ENCODE measurements around the gene HDAC11. TPM values are rescaled to one million over a fixed set of nuclear protein-coding genes. Genes with fewer than 3 reads are reported as not detected.

HDAC11 gene
- total and polyA plus RNA-seq, 9 of the 15 experiments (the other 6 are each of a cell fraction or from before 2014, with no cell fraction given), result 0.60 to 6.0 (median 4.5) TPM

DNA sequence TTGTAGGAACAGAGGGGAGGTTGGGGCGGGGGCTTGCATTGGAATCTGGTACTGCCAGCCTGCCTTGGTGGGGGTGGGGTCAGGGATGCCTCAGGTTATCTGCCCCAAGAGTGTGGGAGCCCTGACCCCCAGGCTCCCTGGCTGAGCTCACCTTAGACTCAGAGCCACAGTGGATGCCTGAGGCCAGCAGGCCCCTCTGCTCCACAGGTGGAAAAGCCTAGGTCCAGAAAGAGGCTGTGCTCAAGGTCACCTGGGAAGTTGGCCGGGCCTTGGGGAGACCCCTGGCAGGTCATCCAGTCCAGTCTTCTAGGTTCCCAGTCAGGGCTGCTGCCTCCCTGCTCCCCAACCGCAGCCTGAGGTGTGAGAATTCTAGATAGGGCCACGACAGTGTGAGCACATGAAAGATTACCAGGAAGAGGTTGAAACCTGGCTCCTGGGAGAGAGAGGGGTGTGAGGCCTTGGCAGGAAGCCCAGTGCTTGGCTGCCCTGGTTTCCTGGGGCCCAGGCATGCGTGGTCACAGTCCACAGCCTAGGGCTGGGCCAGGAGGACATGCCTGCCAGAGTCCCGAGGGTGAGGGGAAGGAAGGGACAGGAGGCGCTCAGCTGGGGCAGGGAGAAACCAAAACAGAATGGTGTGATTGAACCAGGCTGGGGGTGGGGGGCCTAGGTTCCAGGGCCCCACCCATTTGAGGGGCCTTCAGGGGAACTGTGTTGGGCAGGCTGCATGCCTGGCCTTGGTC lies 4.9 kb downstream of the HDAC11 start (continued):
- TF ChIP-seq TSC22D4 (tag; IDR thresholded peaks at IDR 0.05), result no peak
- no peak for TF ChIP-seq STAT5B (CRISPR knock-in tag; IDR thresholded peaks at IDR 0.05)
- no peak for TF ChIP-seq FOXK1 (CRISPR knock-in tag; IDR thresholded peaks at IDR 0.05; ENCODE audit: borderline replicate concordance)
- TF ChIP-seq NBN (IDR thresholded peaks at IDR 0.05; ENCODE audit: low read depth), result peak; percentile 89
- TF ChIP-seq FOXK2 (conservative IDR thresholded peaks at IDR 0.05 in 1 of 2, IDR thresholded peaks at IDR 0.05 in 1 of 2; ENCODE audit: low read depth in 2 of 2), result peak; percentile 39 to 48; a peak in 1 of 4 replicates
- TF ChIP-seq NFYB (IDR thresholded peaks at IDR 0.05; ENCODE audit: extremely low read depth, insufficient read length), result no peak
- no peak for TF ChIP-seq ZNF165 (CRISPR knock-in tag; IDR thresholded peaks at IDR 0.05; ENCODE audit: borderline replicate concordance)
- peak; percentile 60; the same call in 1 of the 2 replicates for TF ChIP-seq ZNF263 (CRISPR knock-in tag; IDR thresholded peaks at IDR 0.05; ENCODE audit: borderline replicate concordance)
- no peak for TF ChIP-seq EWSR1 (IDR thresholded peaks at IDR 0.05; ENCODE audit: borderline replicate concordance, low read depth, partially characterized antibody)
- TF ChIP-seq, protein P1, sequence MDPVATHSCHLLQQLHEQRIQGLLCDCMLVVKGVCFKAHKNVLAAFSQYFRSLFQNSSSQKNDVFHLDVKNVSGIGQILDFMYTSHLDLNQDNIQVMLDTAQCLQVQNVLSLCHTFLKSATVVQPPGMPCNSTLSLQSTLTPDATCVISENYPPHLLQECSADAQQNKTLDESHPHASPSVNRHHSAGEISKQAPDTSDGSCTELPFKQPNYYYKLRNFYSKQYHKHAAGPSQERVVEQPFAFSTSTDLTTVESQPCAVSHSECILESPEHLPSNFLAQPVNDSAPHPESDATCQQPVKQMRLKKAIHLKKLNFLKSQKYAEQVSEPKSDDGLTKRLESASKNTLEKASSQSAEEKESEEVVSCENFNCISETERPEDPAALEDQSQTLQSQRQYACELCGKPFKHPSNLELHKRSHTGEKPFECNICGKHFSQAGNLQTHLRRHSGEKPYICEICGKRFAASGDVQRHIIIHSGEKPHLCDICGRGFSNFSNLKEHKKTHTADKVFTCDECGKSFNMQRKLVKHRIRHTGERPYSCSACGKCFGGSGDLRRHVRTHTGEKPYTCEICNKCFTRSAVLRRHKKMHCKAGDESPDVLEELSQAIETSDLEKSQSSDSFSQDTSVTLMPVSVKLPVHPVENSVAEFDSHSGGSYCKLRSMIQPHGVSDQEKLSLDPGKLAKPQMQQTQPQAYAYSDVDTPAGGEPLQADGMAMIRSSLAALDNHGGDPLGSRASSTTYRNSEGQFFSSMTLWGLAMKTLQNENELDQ (CRISPR knock-in tag; IDR thresholded peaks at IDR 0.05; ENCODE audit: borderline replicate concordance), result no peak
- TF ChIP-seq FOXA3 (CRISPR knock-in tag; conservative IDR thresholded peaks at IDR 0.05 in 1 of 2, IDR thresholded peaks at IDR 0.05 in 1 of 2), result no peak; a peak in 1 of 4 replicates
- no peak for TF ChIP-seq EGR1 (conservative IDR thresholded peaks at IDR 0.05)
- TF ChIP-seq ZSCAN29 (IDR thresholded peaks at IDR 0.05), result no peak
- TF ChIP-seq FOS (IDR thresholded peaks at IDR 0.05; ENCODE audit: extremely low read depth, insufficient read length), result no peak
- TF ChIP-seq, protein P2, sequence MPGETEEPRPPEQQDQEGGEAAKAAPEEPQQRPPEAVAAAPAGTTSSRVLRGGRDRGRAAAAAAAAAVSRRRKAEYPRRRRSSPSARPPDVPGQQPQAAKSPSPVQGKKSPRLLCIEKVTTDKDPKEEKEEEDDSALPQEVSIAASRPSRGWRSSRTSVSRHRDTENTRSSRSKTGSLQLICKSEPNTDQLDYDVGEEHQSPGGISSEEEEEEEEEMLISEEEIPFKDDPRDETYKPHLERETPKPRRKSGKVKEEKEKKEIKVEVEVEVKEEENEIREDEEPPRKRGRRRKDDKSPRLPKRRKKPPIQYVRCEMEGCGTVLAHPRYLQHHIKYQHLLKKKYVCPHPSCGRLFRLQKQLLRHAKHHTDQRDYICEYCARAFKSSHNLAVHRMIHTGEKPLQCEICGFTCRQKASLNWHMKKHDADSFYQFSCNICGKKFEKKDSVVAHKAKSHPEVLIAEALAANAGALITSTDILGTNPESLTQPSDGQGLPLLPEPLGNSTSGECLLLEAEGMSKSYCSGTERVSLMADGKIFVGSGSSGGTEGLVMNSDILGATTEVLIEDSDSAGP (CRISPR knock-in tag; IDR thresholded peaks at IDR 0.05), result no peak
- 0 out of 2 replicates have a peak, but pooled peaks have one; percentile 25 for TF ChIP-seq OTX1 (CRISPR knock-in tag; IDR thresholded peaks at IDR 0.05)
- TF ChIP-seq POLR2AphosphoS2 (IDR thresholded peaks at IDR 0.05; ENCODE audit: low read length), result no peak
- TF ChIP-seq CHD2 (IDR thresholded peaks at IDR 0.05; ENCODE audit: low read depth, low read length), result no peak
- peak; percentile 82; the same call in 1 of the 2 replicates for TF ChIP-seq TARDBP (IDR thresholded peaks at IDR 0.05)
- TF ChIP-seq JUN (IDR thresholded peaks at IDR 0.05; ENCODE audit: borderline replicate concordance, low read depth, low read length), result peak; percentile 71
- no peak for TF ChIP-seq JUN (CRISPR knock-in tag; IDR thresholded peaks at IDR 0.05; ENCODE audit: borderline replicate concordance)
- no peak for TF ChIP-seq PURB (CRISPR knock-in tag; IDR thresholded peaks at IDR 0.05; ENCODE audit: low read depth)
- TF ChIP-seq ZNF224 (CRISPR knock-in tag; IDR thresholded peaks at IDR 0.05), result no peak

Measured in K562 (cell line).